ENCODE data around the gene JARID2. TPM values are rescaled to one million over a fixed set of nuclear protein-coding genes. Genes with fewer than 3 reads are reported as not detected.

JARID2 gene
- polyA plus RNA-seq, 1 of the 3 experiments (the other 2 are of a cell fraction): 3.4 TPM

DNA sequence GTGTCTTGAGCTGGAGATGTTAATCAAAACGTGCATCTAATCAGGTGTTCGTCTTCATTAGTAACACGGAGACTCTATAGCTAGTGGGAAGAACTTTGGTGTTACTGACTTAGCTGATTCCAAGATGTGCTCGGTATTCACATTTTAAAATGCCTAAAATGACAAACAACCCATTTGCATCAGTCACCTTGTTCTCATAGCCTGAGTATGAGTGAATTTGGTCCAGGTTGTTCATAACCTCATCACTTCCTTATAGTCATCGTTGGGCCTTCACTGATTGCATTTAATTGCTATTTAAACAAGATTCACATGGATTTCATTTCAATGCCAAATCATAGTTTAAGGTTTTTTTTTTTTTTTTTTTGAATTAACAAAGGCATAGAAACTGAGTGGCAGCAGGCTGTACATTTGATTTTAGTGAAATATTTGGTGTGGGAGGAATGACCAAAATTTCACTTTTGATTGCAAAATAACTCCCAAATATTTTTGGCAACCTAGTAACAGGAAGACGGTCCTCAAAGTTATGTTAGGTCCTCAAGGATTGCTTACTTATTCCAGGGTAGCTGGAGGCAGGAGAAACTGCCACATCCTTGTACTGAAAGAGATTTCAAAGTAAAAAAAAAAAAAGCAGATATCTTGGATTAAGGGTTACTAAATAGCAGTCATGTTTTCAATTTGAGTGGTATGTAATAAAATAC is 104.7 kb downstream of the JARID2 start:
- ChIA-PET CTCF (interaction anchor here (1.6 kb wide), 1 partner anchor 88 kb away, joined by 3 read pairs; no protein-coding TSS in a partner anchor), POLR2A (interaction anchor here (0.6 kb wide), 1 partner anchor 95 kb away, joined by 5 read pairs; no protein-coding TSS in a partner anchor)
- no peaks in the 10 kb centered on the region for H3K27me3 ChIP-seq (ENCODE audit: insufficient read depth)
- WGBS (ENCODE audit: low lambda C conversion rate): 87% methylated on average over 6 of the region's 6 CpGs
- no peaks in the 10 kb centered on the region for H3K9me3 ChIP-seq
- no peak for TF ChIP-seq FOXJ3 (CRISPR knock-in tag; IDR thresholded peaks at IDR 0.05)
- no peak for TF ChIP-seq SIN3A (IDR thresholded peaks at IDR 0.05; ENCODE audit: borderline replicate concordance, low read depth, low read length)
- no peak for TF ChIP-seq RAD21 (IDR thresholded peaks at IDR 0.05; ENCODE audit: low read length)
- no peak for TF ChIP-seq ELF1 (IDR thresholded peaks at IDR 0.05)
- TF ChIP-seq SMC3 (IDR thresholded peaks at IDR 0.05; ENCODE audit: low read depth, low read length): no peak
- TF ChIP-seq, protein P1, sequence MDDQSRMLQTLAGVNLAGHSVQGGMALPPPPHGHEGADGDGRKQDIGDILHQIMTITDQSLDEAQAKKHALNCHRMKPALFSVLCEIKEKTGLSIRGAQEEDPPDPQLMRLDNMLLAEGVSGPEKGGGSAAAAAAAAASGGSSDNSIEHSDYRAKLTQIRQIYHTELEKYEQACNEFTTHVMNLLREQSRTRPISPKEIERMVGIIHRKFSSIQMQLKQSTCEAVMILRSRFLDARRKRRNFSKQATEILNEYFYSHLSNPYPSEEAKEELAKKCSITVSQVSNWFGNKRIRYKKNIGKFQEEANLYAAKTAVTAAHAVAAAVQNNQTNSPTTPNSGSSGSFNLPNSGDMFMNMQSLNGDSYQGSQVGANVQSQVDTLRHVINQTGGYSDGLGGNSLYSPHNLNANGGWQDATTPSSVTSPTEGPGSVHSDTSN (IDR thresholded peaks at IDR 0.05): no peak
- no peak overlapping the region for H3K27ac ChIP-seq (ENCODE audit: low read depth in 2 of 2, low read length in 1 of 2)
- peaks cover 15% of the 10 kb centered on the region; the same call in 1 of the 2 replicates for H3K79me2 ChIP-seq (ENCODE audit: insufficient read depth)
- H3K36me3 ChIP-seq (replicated peaks in 1 of 2; ENCODE audit: control insufficient read depth in 1 of 2, insufficient read depth in 2 of 2, low read length in 1 of 2): no peaks in the 10 kb centered on the region
- no peak for DNase-seq
- H3F3A ChIP-seq (replicated peaks; ENCODE audit: insufficient read depth): peaks cover 6% of the 10 kb centered on the region
- H3K4me2 ChIP-seq: no peak overlapping the region
- H3K4me1 ChIP-seq (ENCODE audit: control insufficient read depth in 1 of 2, insufficient read depth in 2 of 2, low read depth in 1 of 2, low read length in 1 of 2): peaks cover 9 to 27% of the 10 kb centered on the region in 2 experiments; a peak in 3 of 4 replicates
- H3K4me3 ChIP-seq (ENCODE audit: low read depth in 2 of 2, low read length in 1 of 2): no peak overlapping the region
- no peak overlapping the region for H2AFZ ChIP-seq (ENCODE audit: low read depth)
- no peaks in the 10 kb centered on the region for H3K9me2 ChIP-seq
- no peak overlapping the region for H3K9ac ChIP-seq
- H4K20me1 ChIP-seq (ENCODE audit: insufficient read depth): peaks cover 12% of the 10 kb centered on the region

DNA sequence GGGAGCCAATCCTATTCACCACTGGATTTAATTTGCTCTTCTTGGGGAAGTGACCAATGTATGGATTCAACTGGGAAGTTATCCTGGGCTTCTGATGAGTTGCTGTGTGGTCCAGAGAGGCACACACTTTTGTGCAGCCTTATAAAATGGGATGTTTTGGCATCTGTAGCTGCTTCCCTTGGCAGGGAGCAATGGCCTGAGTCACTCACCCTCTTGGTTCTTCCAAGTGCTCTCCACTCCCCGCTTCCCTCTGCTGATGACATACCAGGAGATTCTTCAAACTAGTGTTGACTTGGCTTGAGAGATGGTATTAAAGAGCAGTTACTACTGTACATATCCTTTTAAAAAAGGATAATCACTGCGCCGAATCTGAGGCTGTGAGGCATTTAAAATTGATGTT is 105.8 kb downstream of the JARID2 start:
- H3K79me2 ChIP-seq (ENCODE audit: insufficient read depth): peaks cover 7% of the 10 kb centered on the region; the same call in 1 of the 2 replicates
- H3F3A ChIP-seq (replicated peaks; ENCODE audit: insufficient read depth): peaks cover 6% of the 10 kb centered on the region
- DNase-seq: no peak
- no peak overlapping the region for H2AFZ ChIP-seq (ENCODE audit: low read depth)
- CTCF ChIA-PET: interaction anchor here (1.0 kb wide), 1 partner anchor 13 kb away, joined by 3 read pairs; no protein-coding TSS in a partner anchor
- H3K4me2 ChIP-seq: peak overlapping the region; percentile 32; the same call in 1 of the 2 replicates
- peaks cover 0 to 22% of the 10 kb centered on the region in 2 experiments; a peak in 2 of 4 replicates for H3K4me1 ChIP-seq (ENCODE audit: control insufficient read depth in 1 of 2, insufficient read depth in 2 of 2, low read depth in 1 of 2, low read length in 1 of 2)
- H4K20me1 ChIP-seq (ENCODE audit: insufficient read depth): peaks cover 12% of the 10 kb centered on the region
- H3K27me3 ChIP-seq (ENCODE audit: insufficient read depth): no peaks in the 10 kb centered on the region
- H3K9ac ChIP-seq: no peak overlapping the region
- POLR2A ChIA-PET: no interaction called here
- no peaks in the 10 kb centered on the region for H3K9me2 ChIP-seq
- no peaks in the 10 kb centered on the region for H3K9me3 ChIP-seq
- H3K36me3 ChIP-seq (replicated peaks in 1 of 2; ENCODE audit: control insufficient read depth in 1 of 2, insufficient read depth in 2 of 2, low read length in 1 of 2): no peaks in the 10 kb centered on the region
- H3K4me3 ChIP-seq (ENCODE audit: low read depth in 2 of 2, low read length in 1 of 2): no peak overlapping the region
- 75% methylated on average over 3 of the region's 3 CpGs for WGBS (ENCODE audit: low lambda C conversion rate)
- no peak overlapping the region; a peak in 1 of 4 replicates for H3K27ac ChIP-seq (ENCODE audit: low read depth in 2 of 2, low read length in 1 of 2)
- TF ChIP-seq EZH2phosphoT487 (IDR thresholded peaks at IDR 0.05; ENCODE audit: borderline replicate concordance, low read depth): no peak
- TF ChIP-seq RAD21 (IDR thresholded peaks at IDR 0.05; ENCODE audit: low read length): no peak
- TF ChIP-seq, protein P2, sequence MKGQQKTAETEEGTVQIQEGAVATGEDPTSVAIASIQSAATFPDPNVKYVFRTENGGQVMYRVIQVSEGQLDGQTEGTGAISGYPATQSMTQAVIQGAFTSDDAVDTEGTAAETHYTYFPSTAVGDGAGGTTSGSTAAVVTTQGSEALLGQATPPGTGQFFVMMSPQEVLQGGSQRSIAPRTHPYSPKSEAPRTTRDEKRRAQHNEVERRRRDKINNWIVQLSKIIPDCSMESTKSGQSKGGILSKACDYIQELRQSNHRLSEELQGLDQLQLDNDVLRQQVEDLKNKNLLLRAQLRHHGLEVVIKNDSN (IDR thresholded peaks at IDR 0.05; ENCODE audit: borderline replicate concordance, low read depth): no peak
- no peak for TF ChIP-seq SIN3A (IDR thresholded peaks at IDR 0.05; ENCODE audit: borderline replicate concordance, low read depth, low read length)
- no peak for TF ChIP-seq GABPA (IDR thresholded peaks at IDR 0.05; ENCODE audit: low read depth)
- TF ChIP-seq RCOR1 (IDR thresholded peaks at IDR 0.05; ENCODE audit: low read length): no peak
- TF ChIP-seq POLR2AphosphoS5 (IDR thresholded peaks at IDR 0.05; ENCODE audit: low read depth, low read length): no peak
- TF ChIP-seq, protein P3, sequence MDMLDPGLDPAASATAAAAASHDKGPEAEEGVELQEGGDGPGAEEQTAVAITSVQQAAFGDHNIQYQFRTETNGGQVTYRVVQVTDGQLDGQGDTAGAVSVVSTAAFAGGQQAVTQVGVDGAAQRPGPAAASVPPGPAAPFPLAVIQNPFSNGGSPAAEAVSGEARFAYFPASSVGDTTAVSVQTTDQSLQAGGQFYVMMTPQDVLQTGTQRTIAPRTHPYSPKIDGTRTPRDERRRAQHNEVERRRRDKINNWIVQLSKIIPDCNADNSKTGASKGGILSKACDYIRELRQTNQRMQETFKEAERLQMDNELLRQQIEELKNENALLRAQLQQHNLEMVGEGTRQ (IDR thresholded peaks at IDR 0.05; ENCODE audit: borderline replicate concordance, low read depth, low read length): no peak
- TF ChIP-seq JUND (IDR thresholded peaks at IDR 0.05): peak; percentile 35
- TF ChIP-seq ELF1 (IDR thresholded peaks at IDR 0.05): no peak
- TF ChIP-seq CHD2 (IDR thresholded peaks at IDR 0.05; ENCODE audit: low read length, partially characterized antibody): no peak
- peak; percentile 46; the same call in 1 of the 2 replicates for TF ChIP-seq FOSL2 (IDR thresholded peaks at IDR 0.05; ENCODE audit: borderline replicate concordance, low read depth)
- TF ChIP-seq MEF2A (IDR thresholded peaks at IDR 0.05; ENCODE audit: borderline replicate concordance, low read depth): no peak
- TF ChIP-seq RFX5 (IDR thresholded peaks at IDR 0.05; ENCODE audit: low read length): no peak
- peak; percentile 80 for TF ChIP-seq NFIC (IDR thresholded peaks at IDR 0.05; ENCODE audit: borderline replicate concordance)
- TF ChIP-seq FOXJ3 (CRISPR knock-in tag; IDR thresholded peaks at IDR 0.05): no peak
- TF ChIP-seq SMC3 (IDR thresholded peaks at IDR 0.05; ENCODE audit: low read depth, low read length): no peak
- TF ChIP-seq YY1 (IDR thresholded peaks at IDR 0.05; ENCODE audit: low read depth): no peak
- TF ChIP-seq, protein P1 (IDR thresholded peaks at IDR 0.05): peak; percentile 47; the same call in 1 of the 2 replicates
- peak in 1 of 2 experiments; percentile 24; a peak in 1 of 4 replicates for TF ChIP-seq EP300 (IDR thresholded peaks at IDR 0.05; ENCODE audit: borderline replicate concordance in 1 of 2, low read depth in 1 of 2, low read length in 1 of 2)
- no peak for TF ChIP-seq GATA2 (CRISPR knock-in tag; IDR thresholded peaks at IDR 0.05)
- TF ChIP-seq FOXM1 (IDR thresholded peaks at IDR 0.05; ENCODE audit: low read depth): no peak
- no peak for TF ChIP-seq NRF1 (IDR thresholded peaks at IDR 0.05; ENCODE audit: low read depth, low read length)
- TF ChIP-seq TAF1 (IDR thresholded peaks at IDR 0.05; ENCODE audit: borderline replicate concordance, low read depth, low read length): no peak

Data from SK-N-SH (cell line).